Measurements from ENCODE around the gene CMTR2.
"Not testable (repeated sequence)": the region's sequence is repeated elsewhere in the genome, so short reads cannot be mapped to it uniquely, and the experiment has no call there.

The CMTR2 gene

GRCh38 chr16:71293919-71294318 lies 4.7 kb upstream of the CMTR2 start:
- TF ChIP-seq CTCF (IDR thresholded peaks at IDR 0.05; ENCODE audit: insufficient read depth, low read depth, low read length, missing control alignments): no peak
- H3K4me3 ChIP-seq (ENCODE audit: low read length): no peak overlapping the region
- DNase-seq (ENCODE audit: low read depth): no peak

- not testable (repeated sequence) for DNase-seq (ENCODE audit: low read depth); H3K4me3 ChIP-seq (ENCODE audit: low read length)
These were observed 2.9 kb upstream of the CMTR2 start for GRCh38 chr16:71292095-71292494.

DNA sequence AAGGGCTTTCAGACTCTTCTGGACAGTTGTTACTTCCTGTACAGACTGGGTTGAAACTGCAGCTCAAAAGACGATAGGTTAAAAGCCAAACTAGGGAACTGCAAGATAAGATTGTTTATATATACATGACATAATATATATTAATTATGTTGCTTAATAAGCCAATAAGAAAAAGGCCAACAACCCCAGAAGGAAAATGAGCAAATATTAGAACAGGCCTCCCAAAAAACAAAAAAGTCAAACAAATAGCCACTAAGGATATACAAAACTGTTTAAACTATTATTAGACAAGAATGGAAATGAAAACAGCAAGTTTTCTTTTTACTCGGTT lies 495 bp upstream of the CMTR2 start:
- H3K4me3 ChIP-seq (ENCODE audit: low read length): peak overlapping the region; percentile 24
- TF ChIP-seq CTCF (IDR thresholded peaks at IDR 0.05; ENCODE audit: insufficient read depth, low read depth, low read length, missing control alignments): no peak
- no peak for DNase-seq (ENCODE audit: low read depth)

DNA sequence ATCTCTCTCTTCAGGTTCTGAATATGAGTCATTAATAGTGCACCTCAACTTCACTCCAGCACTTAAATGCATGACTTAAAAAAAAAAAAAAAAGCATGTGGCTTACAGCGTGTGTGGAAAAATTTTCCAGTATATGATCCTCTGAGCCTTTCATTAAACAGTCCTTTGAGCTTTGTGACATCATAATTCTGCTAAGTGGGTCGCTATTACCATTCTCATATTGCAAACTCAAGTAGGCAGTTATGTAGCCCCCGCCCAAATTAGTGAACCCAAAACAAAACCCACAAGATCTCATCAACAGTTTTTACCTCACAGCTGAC lies 672 bp downstream of the CMTR2 start:
- peak overlapping the region; percentile 82 for H3K4me3 ChIP-seq (ENCODE audit: low read length)
- no peak for TF ChIP-seq CTCF (IDR thresholded peaks at IDR 0.05; ENCODE audit: insufficient read depth, low read depth, low read length, missing control alignments)
- DNase-seq (ENCODE audit: low read depth): peak; percentile 46

DNA sequence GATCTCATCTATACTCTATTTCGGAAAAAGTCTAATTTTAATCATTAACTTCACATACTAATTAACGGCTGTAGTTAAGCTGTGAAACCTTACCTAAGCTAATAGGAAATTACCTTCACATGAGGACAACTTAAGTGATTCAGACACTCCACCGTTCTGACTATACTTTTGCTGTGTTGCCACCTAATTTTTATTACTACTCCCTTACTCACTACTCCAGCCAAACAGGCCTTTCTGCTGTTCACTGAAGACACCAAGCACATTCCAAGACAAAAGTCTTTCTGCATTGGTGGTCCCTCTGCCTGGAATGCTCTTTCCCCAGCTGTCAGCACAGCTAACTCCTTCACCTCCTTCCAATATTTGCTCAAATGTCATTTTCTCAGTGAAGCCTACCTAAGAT lies 1.3 kb downstream of the CMTR2 start:
- TF ChIP-seq CTCF (IDR thresholded peaks at IDR 0.05; ENCODE audit: insufficient read depth, low read depth, low read length, missing control alignments): no peak
- DNase-seq (ENCODE audit: low read depth): peak; percentile 72
- peak overlapping the region; percentile 82 for H3K4me3 ChIP-seq (ENCODE audit: low read length)

DNA sequence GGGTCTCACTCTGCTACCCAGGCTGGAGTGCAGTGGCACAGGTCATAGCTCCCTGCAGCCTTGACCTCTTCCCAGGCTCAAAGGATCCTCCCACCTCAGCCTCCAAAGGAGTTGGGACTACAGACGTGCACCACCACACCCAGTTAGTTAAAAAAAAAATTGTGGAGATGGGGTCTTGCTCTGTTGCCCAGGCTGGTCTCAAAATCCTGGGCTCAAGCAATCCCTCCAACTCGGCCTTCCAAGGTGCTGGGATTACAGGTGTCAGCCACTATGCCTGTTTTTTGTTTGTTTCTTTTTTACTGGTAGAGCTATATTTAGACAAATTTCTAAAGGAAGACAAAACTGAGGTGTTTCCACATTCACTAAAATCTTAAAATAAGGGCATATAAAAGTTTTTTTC lies 1.7 kb downstream of the CMTR2 start:
- H3K4me3 ChIP-seq (ENCODE audit: low read length): no peak overlapping the region
- no peak for TF ChIP-seq CTCF (IDR thresholded peaks at IDR 0.05; ENCODE audit: insufficient read depth, low read depth, low read length, missing control alignments)
- no peak for DNase-seq (ENCODE audit: low read depth)

- TF ChIP-seq CTCF (IDR thresholded peaks at IDR 0.05; ENCODE audit: insufficient read depth, low read depth, low read length, missing control alignments): no peak
- no peak for DNase-seq (ENCODE audit: low read depth)
- H3K4me3 ChIP-seq (ENCODE audit: low read length): no peak overlapping the region
These were observed 5.6 kb downstream of the CMTR2 start for GRCh38 chr16:71283612-71284011.

DNA sequence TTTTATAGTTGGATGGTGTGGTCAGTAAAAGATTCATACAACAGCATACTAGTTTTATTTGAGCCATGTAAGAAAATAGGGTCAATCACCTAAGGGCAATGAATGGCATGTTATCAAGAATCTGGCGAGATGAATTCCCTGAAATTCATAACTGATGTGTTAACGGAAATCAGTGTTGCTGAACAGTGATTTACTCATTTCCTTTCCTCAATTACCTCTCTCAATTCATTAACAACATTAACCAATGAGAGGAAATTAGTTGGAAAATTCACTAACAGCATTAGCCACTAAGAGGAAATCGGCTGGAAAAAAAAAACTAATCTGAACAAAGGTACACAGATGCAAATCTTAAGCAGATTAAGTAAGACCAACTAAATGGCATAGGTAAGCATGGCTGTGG lies 6.3 kb downstream of the CMTR2 start:
- no peak overlapping the region for H3K4me3 ChIP-seq (ENCODE audit: low read length)
- no peak for DNase-seq (ENCODE audit: low read depth)
- no peak for TF ChIP-seq CTCF (IDR thresholded peaks at IDR 0.05; ENCODE audit: insufficient read depth, low read depth, low read length, missing control alignments)
